IMR-90 (cell line): Measurements from ENCODE around the gene ASB5. TPM values are rescaled to one million over a fixed set of nuclear protein-coding genes. Genes with fewer than 3 reads are reported as not detected.

Experiments used
- ATAC-seq: fragments of 200-7000 bp; cut with Tn5 transposase; 2 replicates; pipeline ENCODE4 v1.9.1; 2020; ENCODE audit warnings: low read depth, mild to moderate bottlenecking, moderate library complexity
- BruUV-seq: library from RNA; stranded (reverse); fragments of 400-500 nt; replicated peaks from 2 replicates; lab custom pipeline; 2021; lab: Mats Ljungman, UMichigan
- CTCF ChIA-PET: fragments of 300-600 bp; formaldehyde crosslinking; extraction: SDS; loops from one replicate; lab custom pipeline; 2021; ENCODE audit warnings: antibody characterized with exemption; lab: Yijun Ruan, JAX
- POLR2A ChIA-PET: fragments of 300-600 bp; sonication (Branson Sonifier 250); formaldehyde crosslinking; loops from one replicate; lab custom pipeline; 2022; ENCODE audit warnings: antibody characterized with exemption; ENCODE audit not compliant: unreplicated experiment; lab: Charles Lee
- DNase-seq: peaks from one replicate; pipeline ENCODE4 v3.0.0; 2013
- H2AFZ ChIP-seq: replicated peaks from 2 replicates; pipeline ENCODE3; 2013; ENCODE audit warnings: low read length, mild to moderate bottlenecking; ENCODE audit not compliant: poor library complexity
- H2AK5ac ChIP-seq: 2 replicates; pipeline ENCODE4 v1.6.1; 2013; ENCODE audit warnings: low read depth, low read length, inconsistent platforms
- H2AK9ac ChIP-seq: replicated peaks from 2 replicates; pipeline ENCODE3; 2013; ENCODE audit warnings: mild to moderate bottlenecking, low read depth, low read length, moderate library complexity; ENCODE audit not compliant: poor library complexity
- H2BK120ac ChIP-seq: 2 replicates; pipeline ENCODE4 v1.6.1; 2013; ENCODE audit warnings: low read depth, low read length, inconsistent platforms
- H2BK15ac ChIP-seq: 3 replicates; pipeline ENCODE4 v1.6.1; 2013; ENCODE audit warnings: low read depth, low read length, inconsistent platforms
- H2BK20ac ChIP-seq: 2 replicates; pipeline ENCODE4 v1.6.1; 2013; ENCODE audit warnings: low read depth, mild to moderate bottlenecking, inconsistent platforms, low read length, moderate library complexity
- H2BK5ac ChIP-seq: 2 replicates; pipeline ENCODE4 v1.6.1; 2013; ENCODE audit warnings: mild to moderate bottlenecking, low read depth, low read length, inconsistent platforms; ENCODE audit not compliant: poor library complexity, severe bottlenecking
- H3K14ac ChIP-seq: replicated peaks from 2 replicates; pipeline ENCODE4 v1.6.1; 2013; ENCODE audit warnings: low read depth, low read length, inconsistent platforms
- H3K18ac ChIP-seq: 2 replicates; pipeline ENCODE4 v1.6.1; 2013; ENCODE audit warnings: low read depth, low read length, control low read depth
- H3K23ac ChIP-seq: 2 replicates; pipeline ENCODE4 v1.6.1; 2013; ENCODE audit warnings: low read depth, low read length, inconsistent platforms
- H3K27ac ChIP-seq: 2 replicates; pipeline ENCODE4 v1.5.1; 2013; ENCODE audit warnings: mild to moderate bottlenecking, control low read depth, low read length; ENCODE audit not compliant: insufficient read depth
- H3K27me3 ChIP-seq: 2 replicates; pipeline ENCODE4 v1.6.1; 2013; ENCODE audit warnings: low read length; ENCODE audit not compliant: control insufficient read depth, insufficient read depth
- H3K36me3 ChIP-seq: 2 replicates; pipeline ENCODE4 v1.6.1; 2013; ENCODE audit warnings: low read length, mixed read lengths; ENCODE audit not compliant: control insufficient read depth, insufficient read depth
- H3K4ac ChIP-seq: 2 replicates; pipeline ENCODE4 v1.6.1; 2013; ENCODE audit warnings: low read depth, low read length, inconsistent platforms
- H3K4me1 ChIP-seq: 2 replicates; pipeline ENCODE4 v1.6.1; 2013; ENCODE audit warnings: low read length, mixed read lengths; ENCODE audit not compliant: control insufficient read depth, insufficient read depth
- H3K4me2 ChIP-seq: 2 replicates; pipeline ENCODE4 v1.6.1; 2013; ENCODE audit warnings: low read depth, mild to moderate bottlenecking, control low read depth, low read length, moderate library complexity
- H3K4me3 ChIP-seq: 2 replicates; pipeline ENCODE4 v1.5.1; 2013; ENCODE audit warnings: low read depth, mild to moderate bottlenecking, control low read depth, low read length, moderate library complexity; ENCODE audit not compliant: insufficient read depth
- H3K56ac ChIP-seq: 2 replicates; pipeline ENCODE4 v1.6.1; 2013; ENCODE audit warnings: low read length, inconsistent platforms; ENCODE audit not compliant: insufficient read depth; ENCODE audit errors: extremely low read depth
- H3K79me1 ChIP-seq, 2 experiments: 2 replicates each; pipeline ENCODE4 v1.6.1; 2013; ENCODE audit warnings: low read length in 2 of 2, inconsistent platforms in 1 of 2, low read depth in 1 of 2
- H3K9ac ChIP-seq: 2 replicates; pipeline ENCODE4 v1.6.1; 2013; ENCODE audit warnings: low read depth, low read length, control low read depth
- H3K9me1 ChIP-seq: 2 replicates; pipeline ENCODE4 v1.6.1; 2013; ENCODE audit warnings: low read length, inconsistent platforms; ENCODE audit not compliant: insufficient read depth
- H3K9me3 ChIP-seq: 2 replicates; pipeline ENCODE4 v1.6.1; 2013; ENCODE audit warnings: low read length; ENCODE audit not compliant: control insufficient read depth, insufficient read depth
- H4K20me1 ChIP-seq: 2 replicates; pipeline ENCODE4 v1.6.1; 2013; ENCODE audit warnings: low read length, inconsistent platforms; ENCODE audit not compliant: insufficient read depth
- H4K5ac ChIP-seq: 2 replicates; pipeline ENCODE4 v1.6.1; 2013; ENCODE audit warnings: mild to moderate bottlenecking, low read depth, low read length, control low read depth
- H4K8ac ChIP-seq, 2 experiments: 2 replicates each; pipeline ENCODE4 v1.6.1; 2013; ENCODE audit warnings: low read depth in 2 of 2, low read length in 2 of 2, control low read depth in 1 of 2, inconsistent platforms in 1 of 2
- H4K91ac ChIP-seq: 2 replicates; pipeline ENCODE4 v1.6.1; 2013; ENCODE audit warnings: low read depth, low read length, inconsistent platforms; ENCODE audit not compliant: insufficient read depth
- BHLHE40 ChIP-seq: fragments of 150-350 bp; IDR thresholded peaks from 2 replicates; pipeline ENCODE4 v1.6.1; 2016; ENCODE audit warnings: mild to moderate bottlenecking, low read depth, low read length
- CEBPB ChIP-seq: IDR thresholded peaks from 2 replicates; pipeline ENCODE4 v1.6.1; 2012; ENCODE audit warnings: low read depth, low read length, improper control_type of control experiment
- CHD1 ChIP-seq: IDR thresholded peaks from 2 replicates; pipeline ENCODE4 v1.6.1; 2012; ENCODE audit warnings: low read depth, low read length, improper control_type of control experiment
- CTCF ChIP-seq: conservative IDR thresholded peaks from 2 replicates; pipeline ENCODE4 v1.5.1; 2012; ENCODE audit warnings: mild to moderate bottlenecking, low read depth, low read length, improper control_type of control experiment
- FOS ChIP-seq: fragments of 150-350 bp; IDR thresholded peaks from 2 replicates; pipeline ENCODE4 v1.6.1; 2016; ENCODE audit warnings: low read depth, low read length
- MAFK ChIP-seq: IDR thresholded peaks from 2 replicates; pipeline ENCODE4 v1.6.1; 2012; ENCODE audit warnings: low read depth, low read length, improper control_type of control experiment
- MAZ ChIP-seq: IDR thresholded peaks from 2 replicates; pipeline ENCODE4 v1.6.1; 2012; ENCODE audit warnings: low read depth, mild to moderate bottlenecking, low read length, improper control_type of control experiment, moderate library complexity, borderline replicate concordance
- POLR2A ChIP-seq: IDR thresholded peaks from 2 replicates; pipeline ENCODE4 v1.6.1; 2012; ENCODE audit warnings: mild to moderate bottlenecking, low read depth, low read length
- RAD21 ChIP-seq: IDR thresholded peaks from 2 replicates; pipeline ENCODE4 v1.6.1; 2012; ENCODE audit warnings: low read length, improper control_type of control experiment
- RCOR1 ChIP-seq: IDR thresholded peaks from 2 replicates; pipeline ENCODE4 v1.6.1; 2012; ENCODE audit warnings: mild to moderate bottlenecking, low read length, improper control_type of control experiment; ENCODE audit not compliant: insufficient replicate concordance
- RFX5 ChIP-seq: IDR thresholded peaks from 2 replicates; pipeline ENCODE4 v1.8.0; 2012; ENCODE audit warnings: low read depth, mild to moderate bottlenecking, low read length, moderate library complexity
- WGBS, 2 experiments: methylation state at CpG; one replicate each; pipeline versions ENCODE4 v1.1.5 to v1.1.7; 2013; ENCODE audit warnings: missing lambda C conversion rate in 2 of 2; ENCODE audit not compliant: insufficient read length in 1 of 2; ENCODE audit errors: extremely low coverage in 2 of 2; 5-methylcytosine and 5-hydroxymethylcytosine counted together
- dilution Hi-C: fragments of 300-500 bp; cut with HindIII; formaldehyde crosslinking; loops from one replicate; pipeline ENCODE4 v1.14.3; 2018; ENCODE audit warnings: low sequenced_read_pairs; ENCODE audit not compliant: unreplicated experiment
- in situ Hi-C: fragments of 300-500 bp; cut with MboI; formaldehyde crosslinking; loops from 3 replicates; pipeline ENCODE4 v1.14.3; 2019; ENCODE audit warnings: low sequenced_read_pairs, inconsistent platforms, mixed read lengths
- intact Hi-C: fragments of 100-400 bp; cut with micrococcal nuclease; formaldehyde crosslinking; loops from 2 replicates; pipeline ENCODE4 v1.10.0; 2022
- polyA plus RNA-seq, 3 experiments: library from polyadenylated mRNA; depleted of rRNA; stranded (reverse); fragments of >200 nt; gene quantifications; 2 replicates each; pipeline ENCODE4 v1.2.3, GENCODE V29; 2012; ENCODE audit warnings: low replicate concordance in 1 of 3
- total RNA-seq: library from RNA; depleted of rRNA; stranded (reverse); fragments of >200 nt; gene quantifications from 2 replicates; pipeline ENCODE4 v1.2.3, GENCODE V29; 2012
- TF ChIP-seq, protein P1 (sequence below): fragments of 150-350 bp; IDR thresholded peaks from 2 replicates; pipeline ENCODE4 v1.6.1; 2016; ENCODE audit warnings: low read depth, mild to moderate bottlenecking, low read length, moderate library complexity, borderline replicate concordance

Gene ASB5
- total and polyA plus RNA-seq, 2 of the 4 experiments (the other 2 are of a cell fraction), result 0.18 to 0.21 TPM

- Histone ChIP-seq H2BK15ac (no peak overlapping the region), H3K56ac (no peak overlapping the region), H3K9me3 (no peaks in the 10 kb centered on the region), H3K79me1 (no peaks in the 10 kb centered on the region), H3K9me1 (no peaks in the 10 kb centered on the region), H4K8ac (no peak overlapping the region), H3K36me3 (no peaks in the 10 kb centered on the region), H2BK120ac (no peak overlapping the region), H3K18ac (no peak overlapping the region), H3K23ac (no peak overlapping the region), H3K4me1 (peaks cover 3% of the 10 kb centered on the region; the same call in 1 of the 2 replicates), H2BK5ac (no peak overlapping the region), H2AFZ (no peak overlapping the region), H3K4me3 (no peak overlapping the region), H3K4ac (no peak overlapping the region), H2BK20ac (no peak overlapping the region), H2AK9ac (no peak overlapping the region), H4K91ac (no peak overlapping the region), H3K27me3 (no peaks in the 10 kb centered on the region), H3K4me2 (no peak overlapping the region), H3K14ac (no peak overlapping the region), H2AK5ac (no peak overlapping the region), H4K20me1 (no peaks in the 10 kb centered on the region), H3K9ac (no peak overlapping the region), H4K5ac (no peak overlapping the region), H3K27ac (no peak overlapping the region)
- DNase-seq (no peak), ATAC-seq (no peak)
- WGBS, 2 experiments, result no CpG with 5 or more reads among the region's 8 CpGs
- ChIA-PET CTCF (no interaction called here), POLR2A (no interaction called here)
- intact Hi-C loops, result loop anchor here (5.0 kb wide), 1 partner anchor 39 kb away; no protein-coding TSS in a partner anchor
- dilution Hi-C loops, result no loop called here
- BruUV-seq, result no TSS peak
- in situ Hi-C loops, result loop anchor here (10.0 kb wide), 1 partner anchor 76 kb away; no protein-coding TSS in a partner anchor
- TF ChIP-seq, protein P1, sequence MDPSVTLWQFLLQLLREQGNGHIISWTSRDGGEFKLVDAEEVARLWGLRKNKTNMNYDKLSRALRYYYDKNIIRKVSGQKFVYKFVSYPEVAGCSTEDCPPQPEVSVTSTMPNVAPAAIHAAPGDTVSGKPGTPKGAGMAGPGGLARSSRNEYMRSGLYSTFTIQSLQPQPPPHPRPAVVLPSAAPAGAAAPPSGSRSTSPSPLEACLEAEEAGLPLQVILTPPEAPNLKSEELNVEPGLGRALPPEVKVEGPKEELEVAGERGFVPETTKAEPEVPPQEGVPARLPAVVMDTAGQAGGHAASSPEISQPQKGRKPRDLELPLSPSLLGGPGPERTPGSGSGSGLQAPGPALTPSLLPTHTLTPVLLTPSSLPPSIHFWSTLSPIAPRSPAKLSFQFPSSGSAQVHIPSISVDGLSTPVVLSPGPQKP, result no peak
- TF ChIP-seq FOS (no peak), CEBPB (no peak), BHLHE40 (no peak), RFX5 (no peak), CTCF (no peak), MAZ (no peak), RAD21 (no peak), MAFK (no peak), POLR2A (no peak), CHD1 (no peak), RCOR1 (no peak)
Measured at GRCh38 chr4:176198316-176198903, 70.6 kb downstream of the ASB5 start.
